Glutamatergic neuron (in vitro differentiated cells): ENCODE measurements around the gene RASA3. TPM values are rescaled to one million over a fixed set of nuclear protein-coding genes. Genes with fewer than 3 reads are reported as not detected.
A peak's percentile ranks its signal among the peaks of the same experiment; 100 is the strongest.

ENCODE experiments used
- DNase-seq: peaks from one replicate; pipeline ENCODE4 v3.0.0; 2022
- H3K27ac Mint-ChIP-seq: one replicate; pipeline ENCODE4 v1.8.0; 2020; ENCODE audit warnings: mild to moderate bottlenecking, mixed read lengths, inconsistent platforms; ENCODE audit not compliant: unreplicated experiment
- H3K27me3 Mint-ChIP-seq: one replicate; pipeline ENCODE4 v1.8.0; 2020; ENCODE audit warnings: mild to moderate bottlenecking, moderate library complexity, mixed read lengths, inconsistent platforms; ENCODE audit not compliant: unreplicated experiment
- H3K36me3 Mint-ChIP-seq: one replicate; pipeline ENCODE4 v1.8.0; 2020; ENCODE audit warnings: mild to moderate bottlenecking, mixed read lengths, inconsistent platforms; ENCODE audit not compliant: unreplicated experiment
- H3K4me1 Mint-ChIP-seq: one replicate; pipeline ENCODE4 v1.8.0; 2020; ENCODE audit warnings: mild to moderate bottlenecking, low read depth, mixed read lengths, inconsistent platforms; ENCODE audit not compliant: unreplicated experiment
- H3K4me3 Mint-ChIP-seq: one replicate; pipeline ENCODE4 v1.8.0; 2020; ENCODE audit warnings: mild to moderate bottlenecking, mixed read lengths, inconsistent platforms; ENCODE audit not compliant: unreplicated experiment
- H3K9me3 Mint-ChIP-seq: one replicate; pipeline ENCODE4 v1.8.0; 2020; ENCODE audit warnings: mild to moderate bottlenecking, moderate library complexity, mixed read lengths, inconsistent platforms; ENCODE audit not compliant: unreplicated experiment
- total RNA-seq: library from RNA; stranded (reverse); fragmentation: NEBNext Ultra II Directional; extraction: Animal tissue kit (Norgen Biotek cat#: 25700); gene quantifications from one replicate; pipeline ENCODE4 v1.2.1, GENCODE V29; 2021; ENCODE audit not compliant: unreplicated experiment
- TF ChIP-seq, protein P1 (sequence below): fragments of 200-600 bp; sonication (generic); IDR thresholded peaks from one replicate; pipeline ENCODE4 v1.5.0; 2021; ENCODE audit not compliant: partially characterized antibody, unreplicated experiment

Gene RASA3
- total RNA-seq, 1 donor from 2014 or later, result 15.2 TPM

DNA sequence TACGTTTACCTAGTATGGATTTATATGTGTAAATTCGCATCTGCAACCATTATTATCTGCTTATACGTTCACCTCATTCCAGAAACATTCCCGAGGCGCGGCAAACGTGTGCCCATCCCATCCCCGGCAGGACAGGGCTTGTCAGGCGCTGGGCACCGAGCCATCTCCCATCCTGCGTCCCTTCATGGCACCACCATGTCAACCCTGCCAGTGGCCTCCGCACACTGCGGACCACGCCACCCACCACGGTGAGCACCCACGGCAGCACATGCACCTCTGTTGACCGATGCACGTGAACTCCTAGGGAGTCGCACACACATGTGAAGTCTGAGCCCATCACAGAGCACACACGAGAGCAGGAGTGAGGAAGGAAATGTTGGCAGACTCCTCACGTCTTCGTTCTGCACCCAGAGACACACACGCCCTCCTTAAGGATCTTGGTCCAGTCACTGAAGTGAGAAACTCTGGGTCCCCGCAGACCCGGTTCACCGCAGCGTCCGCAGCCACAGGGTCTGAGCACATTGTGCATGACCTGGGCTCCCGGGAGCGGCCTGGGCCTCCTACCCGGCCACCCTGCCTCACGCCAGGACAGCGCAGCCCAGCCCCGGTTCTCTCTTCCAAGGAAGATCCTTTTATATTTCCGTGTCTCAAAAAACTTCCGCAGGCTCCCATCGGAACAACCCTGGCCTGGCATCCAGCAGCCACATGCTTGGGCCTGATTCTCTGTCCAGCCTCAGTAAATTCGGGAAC is 90.2 kb downstream of the RASA3 start:
- H3K36me3 Mint-ChIP-seq, result peaks cover 18% of the 10 kb centered on the region
- TF ChIP-seq, protein P1, sequence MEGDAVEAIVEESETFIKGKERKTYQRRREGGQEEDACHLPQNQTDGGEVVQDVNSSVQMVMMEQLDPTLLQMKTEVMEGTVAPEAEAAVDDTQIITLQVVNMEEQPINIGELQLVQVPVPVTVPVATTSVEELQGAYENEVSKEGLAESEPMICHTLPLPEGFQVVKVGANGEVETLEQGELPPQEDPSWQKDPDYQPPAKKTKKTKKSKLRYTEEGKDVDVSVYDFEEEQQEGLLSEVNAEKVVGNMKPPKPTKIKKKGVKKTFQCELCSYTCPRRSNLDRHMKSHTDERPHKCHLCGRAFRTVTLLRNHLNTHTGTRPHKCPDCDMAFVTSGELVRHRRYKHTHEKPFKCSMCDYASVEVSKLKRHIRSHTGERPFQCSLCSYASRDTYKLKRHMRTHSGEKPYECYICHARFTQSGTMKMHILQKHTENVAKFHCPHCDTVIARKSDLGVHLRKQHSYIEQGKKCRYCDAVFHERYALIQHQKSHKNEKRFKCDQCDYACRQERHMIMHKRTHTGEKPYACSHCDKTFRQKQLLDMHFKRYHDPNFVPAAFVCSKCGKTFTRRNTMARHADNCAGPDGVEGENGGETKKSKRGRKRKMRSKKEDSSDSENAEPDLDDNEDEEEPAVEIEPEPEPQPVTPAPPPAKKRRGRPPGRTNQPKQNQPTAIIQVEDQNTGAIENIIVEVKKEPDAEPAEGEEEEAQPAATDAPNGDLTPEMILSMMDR, result no peak
- no peak overlapping the region for H3K4me3 Mint-ChIP-seq
- H3K9me3 Mint-ChIP-seq, result peaks cover 18% of the 10 kb centered on the region
- peaks cover 19% of the 10 kb centered on the region for H3K27me3 Mint-ChIP-seq
- peaks cover 9% of the 10 kb centered on the region for H3K4me1 Mint-ChIP-seq
- peak overlapping the region; percentile 62 for H3K27ac Mint-ChIP-seq
- no peak for DNase-seq

- Mint-ChIP-seq H3K4me1 (peaks cover 9% of the 10 kb centered on the region), H3K27ac (no peak overlapping the region), H3K9me3 (peaks cover 22% of the 10 kb centered on the region), H3K36me3 (peaks cover 18% of the 10 kb centered on the region), H3K27me3 (peaks cover 20% of the 10 kb centered on the region), H3K4me3 (no peak overlapping the region)
- TF ChIP-seq, protein P1, result no peak
- no peak for DNase-seq
These were observed 90.9 kb downstream of the RASA3 start for GRCh38 chr13:114041493-114041892.

DNA sequence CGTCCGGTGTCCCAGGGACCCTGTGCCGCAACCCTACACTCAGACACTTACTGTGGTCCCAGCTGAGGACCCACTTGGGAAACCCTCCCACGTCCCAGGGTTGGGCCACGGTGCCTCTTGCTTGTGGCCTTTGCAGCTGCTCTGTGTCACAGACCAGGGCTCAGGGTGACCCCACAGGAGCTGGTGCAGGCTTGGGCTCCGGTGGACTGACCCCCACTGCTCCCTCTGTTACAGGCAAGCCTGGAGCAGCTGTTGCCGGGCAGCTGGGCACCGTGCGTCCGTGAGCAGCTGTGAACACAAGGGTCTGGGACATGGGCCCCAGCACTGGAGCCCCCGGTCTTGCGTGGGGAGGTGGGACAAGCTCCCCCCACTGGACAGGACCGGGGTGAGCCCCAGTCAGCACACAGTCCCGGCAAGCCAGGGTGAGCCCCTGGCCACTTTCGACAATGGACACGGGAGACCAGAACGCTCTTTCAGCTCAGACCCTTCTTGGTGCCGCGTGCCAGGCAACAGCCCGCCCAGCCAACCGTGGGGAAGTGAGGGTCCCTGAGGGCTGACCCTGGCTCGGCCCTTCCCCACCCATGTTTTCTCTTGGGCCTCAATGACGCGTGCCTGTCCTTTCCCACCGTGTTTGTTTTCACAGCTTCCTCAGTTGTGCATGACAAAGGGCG is 92.8 kb downstream of the RASA3 start:
- Mint-ChIP-seq H3K9me3 (peaks cover 19% of the 10 kb centered on the region), H3K27ac (no peak overlapping the region)

DNA sequence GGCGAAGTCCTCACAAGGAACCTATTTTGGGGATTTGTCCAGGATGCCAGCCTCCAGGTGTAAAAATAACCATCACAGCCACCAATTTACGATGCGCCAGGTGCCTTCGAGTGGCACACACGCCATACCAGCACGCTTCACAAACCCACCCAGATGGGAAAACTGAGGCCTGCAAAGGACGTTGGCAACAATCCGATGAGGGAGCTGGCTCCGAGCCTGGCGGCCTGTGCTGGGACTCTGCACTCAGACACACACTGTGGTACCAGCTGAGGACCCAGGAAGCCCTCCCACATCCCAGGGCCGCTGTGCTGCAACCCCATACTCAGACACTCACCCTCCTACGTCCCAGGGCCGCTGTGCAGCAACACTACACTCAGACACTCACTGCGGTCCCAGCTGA is 93.5 kb downstream of the RASA3 start:
- no peak overlapping the region for H3K27ac Mint-ChIP-seq
- H3K4me3 Mint-ChIP-seq, result no peak overlapping the region
- peaks cover 14% of the 10 kb centered on the region for H3K27me3 Mint-ChIP-seq
- peaks cover 19% of the 10 kb centered on the region for H3K9me3 Mint-ChIP-seq
- DNase-seq, result no peak
- peaks cover 17% of the 10 kb centered on the region for H3K4me1 Mint-ChIP-seq
- peaks cover 11% of the 10 kb centered on the region for H3K36me3 Mint-ChIP-seq
- TF ChIP-seq, protein P1, result no peak

More for the DNA sequence above, 92.8 kb downstream of the RASA3 start:
- TF ChIP-seq, protein P1, result no peak
- DNase-seq, result no peak
- Mint-ChIP-seq H3K27me3 (peaks cover 16% of the 10 kb centered on the region), H3K4me3 (no peak overlapping the region), H3K4me1 (peaks cover 15% of the 10 kb centered on the region), H3K36me3 (peaks cover 11% of the 10 kb centered on the region)

DNA sequence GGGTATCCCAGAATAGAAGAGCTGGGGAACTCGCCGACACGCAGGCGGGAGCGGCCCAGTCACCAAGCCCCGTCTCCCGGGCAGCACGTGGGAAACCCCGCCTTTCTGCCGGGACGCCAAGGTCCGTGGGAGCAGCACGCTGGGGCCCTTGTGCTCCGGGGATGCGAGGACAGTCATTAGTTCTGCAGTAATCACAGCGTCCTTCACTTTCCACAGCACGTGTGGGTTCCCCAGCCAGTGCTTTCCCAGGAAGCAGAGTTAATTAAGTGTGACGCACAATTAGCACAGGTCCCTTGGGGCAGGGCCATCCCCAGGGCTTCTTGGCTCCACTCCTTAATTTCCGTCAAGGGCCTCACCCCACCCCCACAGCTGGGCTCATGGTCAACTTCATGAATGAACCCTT is 94.2 kb downstream of the RASA3 start:
- no peak for DNase-seq

More for the DNA sequence above, 94.2 kb downstream of the RASA3 start:
- Mint-ChIP-seq H3K4me1 (peaks cover 14% of the 10 kb centered on the region), H3K27ac (no peak overlapping the region), H3K27me3 (peaks cover 13% of the 10 kb centered on the region), H3K36me3 (peaks cover 8% of the 10 kb centered on the region), H3K9me3 (peaks cover 17% of the 10 kb centered on the region), H3K4me3 (no peak overlapping the region)
- TF ChIP-seq, protein P1, result no peak
